MM.1S (cell line): ENCODE results near the gene WRNIP1.
"Not testable (repeated sequence)": the region's sequence is repeated elsewhere in the genome, so short reads cannot be mapped to it uniquely, and the experiment has no call there.

Source experiments
- EZH2phosphoT487 ChIP-seq: fragments of 300-600 bp; sonication (generic); IDR thresholded peaks from 2 replicates; pipeline ENCODE4 v1.6.1; 2018; ENCODE audit warnings: antibody characterized with exemption, low read length
- TF ChIP-seq, protein P1 (sequence below): fragments of 300-600 bp; sonication (generic); IDR thresholded peaks from 2 replicates; pipeline ENCODE4 v1.5.1; 2016; ENCODE audit warnings: antibody characterized with exemption, low read length, mixed read lengths

DNA sequence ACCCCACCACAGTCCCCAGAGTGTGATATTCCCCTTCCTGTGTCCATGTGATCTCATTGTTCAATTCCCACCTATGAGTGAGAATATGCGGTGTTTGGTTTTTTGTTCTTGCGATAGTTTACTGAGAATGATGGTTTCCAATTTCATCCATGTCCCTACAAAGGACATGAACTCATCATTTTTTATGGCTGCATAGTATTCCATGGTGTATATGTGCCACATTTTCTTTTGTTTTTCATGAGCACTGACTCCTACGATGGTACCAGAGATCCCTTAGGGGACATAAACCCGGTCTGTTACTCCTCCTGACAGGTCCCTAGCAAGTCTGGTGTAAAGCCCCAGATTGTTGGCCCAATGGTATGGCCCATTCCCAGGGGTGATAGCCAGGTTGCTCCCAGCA lies 36.5 kb downstream of the WRNIP1 start:
- TF ChIP-seq, protein P1, sequence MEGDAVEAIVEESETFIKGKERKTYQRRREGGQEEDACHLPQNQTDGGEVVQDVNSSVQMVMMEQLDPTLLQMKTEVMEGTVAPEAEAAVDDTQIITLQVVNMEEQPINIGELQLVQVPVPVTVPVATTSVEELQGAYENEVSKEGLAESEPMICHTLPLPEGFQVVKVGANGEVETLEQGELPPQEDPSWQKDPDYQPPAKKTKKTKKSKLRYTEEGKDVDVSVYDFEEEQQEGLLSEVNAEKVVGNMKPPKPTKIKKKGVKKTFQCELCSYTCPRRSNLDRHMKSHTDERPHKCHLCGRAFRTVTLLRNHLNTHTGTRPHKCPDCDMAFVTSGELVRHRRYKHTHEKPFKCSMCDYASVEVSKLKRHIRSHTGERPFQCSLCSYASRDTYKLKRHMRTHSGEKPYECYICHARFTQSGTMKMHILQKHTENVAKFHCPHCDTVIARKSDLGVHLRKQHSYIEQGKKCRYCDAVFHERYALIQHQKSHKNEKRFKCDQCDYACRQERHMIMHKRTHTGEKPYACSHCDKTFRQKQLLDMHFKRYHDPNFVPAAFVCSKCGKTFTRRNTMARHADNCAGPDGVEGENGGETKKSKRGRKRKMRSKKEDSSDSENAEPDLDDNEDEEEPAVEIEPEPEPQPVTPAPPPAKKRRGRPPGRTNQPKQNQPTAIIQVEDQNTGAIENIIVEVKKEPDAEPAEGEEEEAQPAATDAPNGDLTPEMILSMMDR = not testable (repeated sequence)
- TF ChIP-seq EZH2phosphoT487 = not testable (repeated sequence)
